Rectal smooth muscle tissue (tissue), 1 donor: ENCODE results near the gene OR8A1.

Experiments
- H3K27ac ChIP-seq: one replicate; pipeline ENCODE4 v1.7.0; 2013; ENCODE audit warnings: low read depth, low read length, inconsistent platforms
- H3K27me3 ChIP-seq: one replicate; pipeline ENCODE4 v1.7.0; 2013; ENCODE audit warnings: low read length; ENCODE audit not compliant: control insufficient read depth, insufficient read depth
- H3K36me3 ChIP-seq: one replicate; pipeline ENCODE4 v1.7.0; 2013; ENCODE audit warnings: low read length; ENCODE audit not compliant: control insufficient read depth, insufficient read depth
- H3K4me1 ChIP-seq: one replicate; pipeline ENCODE4 v1.7.0; 2013; ENCODE audit warnings: low read length; ENCODE audit not compliant: control insufficient read depth, insufficient read depth
- H3K4me3 ChIP-seq: one replicate; pipeline ENCODE4 v1.7.0; 2013; ENCODE audit warnings: low read length
- H3K9ac ChIP-seq: one replicate; pipeline ENCODE4 v1.7.0; 2013; ENCODE audit warnings: low read length

The OR8A1 gene

GRCh38 chr11:124569697-124570096, at the start of gene OR8A1:
Gene OR8A1 (plus strand): TSS chr11:124569997. CDS start chr11:124570120, 123 bp downstream.
- Histone ChIP-seq H3K9ac (no peak within 1 kb of the TSS), H3K4me3 (no peak within 1 kb of the TSS), H3K4me1 (no peaks in the 10 kb centered on the region), H3K36me3 (no peaks in the 10 kb centered on the region), H3K27me3 (no peaks in the 10 kb centered on the region), H3K27ac (no peak within 1 kb of the TSS)

DNA sequence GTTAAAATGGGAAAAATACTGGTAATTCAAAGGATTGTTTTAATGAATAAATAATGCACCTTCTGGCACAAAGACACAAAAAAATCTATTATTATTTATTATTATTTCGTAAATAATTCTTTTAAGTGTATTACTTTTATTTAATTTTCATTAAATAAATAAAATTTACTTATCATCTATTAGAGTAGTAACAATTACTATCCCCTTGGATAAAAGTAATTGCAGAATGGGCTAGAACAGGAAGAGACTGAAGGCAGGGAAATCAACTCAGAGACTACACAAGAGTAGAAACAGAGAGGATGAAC, 49.3 kb upstream of the OR8A1 start:
- no peak overlapping the region for H3K27ac ChIP-seq

GRCh38 chr11:124533626-124534025, 36.2 kb upstream of the OR8A1 start:
- Histone ChIP-seq H3K27ac (no peak overlapping the region), H3K27me3 (no peaks in the 10 kb centered on the region), H3K4me1 (no peaks in the 10 kb centered on the region), H3K36me3 (no peaks in the 10 kb centered on the region), H3K4me3 (no peak overlapping the region), H3K9ac (no peak overlapping the region)

More for the DNA sequence above, 49.3 kb upstream of the OR8A1 start:
- no peaks in the 10 kb centered on the region for H3K4me1 ChIP-seq
- H3K27me3 ChIP-seq = no peaks in the 10 kb centered on the region
- no peak overlapping the region for H3K4me3 ChIP-seq
- no peaks in the 10 kb centered on the region for H3K36me3 ChIP-seq
- H3K9ac ChIP-seq = no peak overlapping the region

GRCh38 chr11:124534051-124534450, 35.7 kb upstream of the OR8A1 start:
- Histone ChIP-seq H3K27ac (no peak overlapping the region), H3K36me3 (no peaks in the 10 kb centered on the region), H3K4me3 (no peak overlapping the region), H3K9ac (no peak overlapping the region), H3K27me3 (no peaks in the 10 kb centered on the region), H3K4me1 (no peaks in the 10 kb centered on the region)

GRCh38 chr11:124535552-124536232, 34.1 kb upstream of the OR8A1 start:
- H3K36me3 ChIP-seq = no peaks in the 10 kb centered on the region
- H3K27ac ChIP-seq = no peak overlapping the region
- H3K9ac ChIP-seq = no peak overlapping the region
- H3K27me3 ChIP-seq = no peaks in the 10 kb centered on the region
- H3K4me1 ChIP-seq = no peaks in the 10 kb centered on the region
- H3K4me3 ChIP-seq = no peak overlapping the region

DNA sequence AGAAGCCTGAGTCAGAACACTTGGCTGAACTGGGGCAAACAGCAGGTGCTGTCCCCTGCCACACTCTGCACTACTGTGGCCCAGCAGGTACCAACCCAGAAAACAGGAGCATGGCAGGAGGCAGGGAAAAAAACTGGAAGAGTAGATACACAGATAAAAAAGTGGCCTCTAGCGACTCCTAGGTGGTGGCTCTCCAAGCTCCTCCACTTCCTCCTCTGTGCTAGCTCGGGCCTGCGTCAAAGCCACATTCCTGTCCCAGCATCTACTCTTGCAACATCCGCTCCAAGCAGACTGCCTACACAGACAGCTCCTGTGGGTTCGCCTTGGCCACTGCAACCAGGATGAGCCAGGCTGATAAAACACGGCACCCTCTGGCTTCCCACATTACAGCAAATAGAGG, 33.3 kb upstream of the OR8A1 start:
- H3K4me1 ChIP-seq = no peaks in the 10 kb centered on the region
- H3K4me3 ChIP-seq = no peak overlapping the region
- no peaks in the 10 kb centered on the region for H3K36me3 ChIP-seq
- H3K27me3 ChIP-seq = no peaks in the 10 kb centered on the region
- H3K9ac ChIP-seq = no peak overlapping the region
- H3K27ac ChIP-seq = no peak overlapping the region

DNA sequence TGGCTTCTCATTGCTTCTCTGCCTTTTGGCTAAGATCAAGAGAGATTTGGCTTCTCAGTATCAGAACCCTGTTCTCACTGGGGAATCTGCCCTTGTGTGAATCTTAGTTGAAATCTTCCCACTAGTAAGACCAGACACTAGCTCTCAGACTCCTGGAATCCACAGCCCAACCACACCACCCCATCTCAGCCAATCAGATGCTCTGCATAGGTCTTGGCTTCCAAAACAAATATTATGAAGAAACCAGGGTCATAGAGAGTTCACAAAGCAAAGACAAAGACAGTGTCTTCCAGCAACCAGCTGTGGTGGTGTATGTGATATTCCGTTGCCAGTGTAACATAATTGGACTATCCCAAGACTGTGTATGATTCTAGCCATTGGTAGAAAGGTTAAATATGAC, 31.8 kb upstream of the OR8A1 start:
- no peak overlapping the region for H3K9ac ChIP-seq
- H3K27ac ChIP-seq = no peak overlapping the region
- H3K4me3 ChIP-seq = no peak overlapping the region
- H3K4me1 ChIP-seq = no peaks in the 10 kb centered on the region
- H3K36me3 ChIP-seq = no peaks in the 10 kb centered on the region
- no peaks in the 10 kb centered on the region for H3K27me3 ChIP-seq

DNA sequence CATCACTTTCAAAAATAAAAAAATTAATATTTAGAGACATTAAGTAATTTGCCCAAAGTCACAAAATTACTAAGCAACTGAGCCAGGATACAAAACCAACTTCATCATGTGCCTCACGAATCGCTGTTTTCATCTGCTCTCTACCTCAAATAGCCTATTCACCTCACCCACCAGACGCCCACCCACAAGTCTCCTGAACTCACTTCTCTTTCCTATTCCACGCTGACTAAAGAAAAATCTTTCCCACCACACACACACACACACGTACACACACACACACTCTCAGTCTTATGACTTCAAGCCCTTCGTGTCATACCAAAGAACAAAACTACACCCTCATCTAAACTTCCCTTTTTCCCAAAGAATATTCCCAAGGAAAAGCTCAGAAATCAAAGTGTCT, 28.6 kb upstream of the OR8A1 start:
- no peak overlapping the region for H3K9ac ChIP-seq
- H3K4me1 ChIP-seq = no peaks in the 10 kb centered on the region
- no peaks in the 10 kb centered on the region for H3K27me3 ChIP-seq
- H3K27ac ChIP-seq = no peak overlapping the region
- no peaks in the 10 kb centered on the region for H3K36me3 ChIP-seq
- no peak overlapping the region for H3K4me3 ChIP-seq

DNA sequence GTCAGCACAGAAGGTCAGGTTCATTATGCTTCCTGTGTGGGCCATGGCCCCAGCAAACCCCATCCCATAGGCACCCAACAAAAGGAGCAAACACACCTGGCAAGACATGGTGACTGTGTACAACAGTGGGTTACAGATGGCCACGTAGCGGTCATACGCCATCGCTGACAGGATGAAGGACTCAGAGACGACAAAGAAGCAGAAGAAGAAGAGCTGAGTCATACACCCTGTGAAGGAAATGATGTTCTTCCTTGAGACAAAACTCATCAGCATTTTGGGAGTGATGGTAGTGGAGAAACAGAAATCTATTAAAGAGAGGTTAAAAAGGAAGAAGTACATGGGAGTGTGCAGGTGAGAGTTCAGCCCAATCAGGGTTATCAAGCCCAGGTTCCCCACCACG, 26.7 kb upstream of the OR8A1 start:
- no peak overlapping the region for H3K9ac ChIP-seq
- no peaks in the 10 kb centered on the region for H3K27me3 ChIP-seq
- H3K36me3 ChIP-seq = no peaks in the 10 kb centered on the region
- no peak overlapping the region for H3K4me3 ChIP-seq
- H3K4me1 ChIP-seq = no peaks in the 10 kb centered on the region
- no peak overlapping the region for H3K27ac ChIP-seq

DNA sequence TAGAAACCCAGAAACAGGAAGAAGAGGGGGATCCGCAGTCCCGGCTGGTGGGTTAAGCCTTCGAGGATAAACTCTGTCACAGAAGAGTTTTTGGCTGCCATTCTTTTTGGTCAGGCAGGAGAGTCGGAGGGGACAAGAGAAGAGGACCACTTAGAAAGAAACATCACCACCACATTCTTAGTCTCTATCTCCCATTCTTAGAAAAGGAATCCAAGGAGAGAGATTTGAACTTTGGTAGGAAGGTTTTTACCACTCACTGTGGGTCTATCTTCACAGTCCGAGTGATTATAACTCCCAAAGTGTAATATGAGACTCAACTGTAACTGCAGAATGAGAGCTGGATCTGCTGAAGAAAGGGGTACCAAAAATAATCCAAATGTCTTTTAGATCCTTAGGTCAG, 26.2 kb upstream of the OR8A1 start, which contains the start of gene OR8B12:
Gene OR8B12 (minus strand): TSS at position 101 of the 400 bp plus-strand sequence. CDS start 0 bp downstream, at position 101.
- Histone ChIP-seq H3K4me1 (no peaks in the 10 kb centered on the region), H3K27ac (no peak within 1 kb of the TSS), H3K4me3 (no peak within 1 kb of the TSS), H3K36me3 (no peaks in the 10 kb centered on the region), H3K9ac (no peak within 1 kb of the TSS), H3K27me3 (no peaks in the 10 kb centered on the region)

GRCh38 chr11:124551189-124551588, 18.6 kb upstream of the OR8A1 start:
- Histone ChIP-seq H3K9ac (no peak overlapping the region), H3K27ac (no peak overlapping the region), H3K27me3 (no peaks in the 10 kb centered on the region), H3K36me3 (no peaks in the 10 kb centered on the region), H3K4me1 (no peaks in the 10 kb centered on the region), H3K4me3 (no peak overlapping the region)

GRCh38 chr11:124551987-124552386, 17.8 kb upstream of the OR8A1 start:
- Histone ChIP-seq H3K4me3 (no peak overlapping the region), H3K9ac (no peak overlapping the region), H3K27me3 (no peaks in the 10 kb centered on the region), H3K4me1 (no peaks in the 10 kb centered on the region), H3K36me3 (no peaks in the 10 kb centered on the region), H3K27ac (no peak overlapping the region)

DNA sequence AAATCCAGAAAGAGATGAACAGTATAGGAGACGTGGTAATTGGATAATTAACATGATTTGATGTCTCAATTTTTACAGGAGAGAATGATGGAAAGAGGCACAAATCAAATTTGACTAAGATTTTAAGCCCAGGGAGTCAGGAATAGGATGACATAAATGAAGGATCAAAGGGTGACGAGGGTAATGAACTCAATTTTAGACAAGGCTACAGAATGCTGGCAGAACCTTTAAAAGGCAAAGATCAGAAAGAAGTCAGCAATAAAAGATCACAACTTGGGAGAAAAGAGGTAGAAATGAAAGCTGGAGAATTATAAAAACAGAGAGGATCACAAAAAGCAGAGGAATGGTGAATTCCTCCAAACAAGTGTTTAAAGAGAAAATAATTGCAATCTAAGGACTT, 13.0 kb upstream of the OR8A1 start:
- Histone ChIP-seq H3K4me1 (no peaks in the 10 kb centered on the region), H3K27ac (no peak overlapping the region), H3K4me3 (no peak overlapping the region), H3K36me3 (no peaks in the 10 kb centered on the region), H3K27me3 (no peaks in the 10 kb centered on the region), H3K9ac (no peak overlapping the region)
